ENCODE results near the gene MUL1.
A peak's percentile ranks its signal among the peaks of the same experiment; 100 is the strongest.
"Not testable (repeated sequence)": the region's sequence is repeated elsewhere in the genome, so short reads cannot be mapped to it uniquely, and the experiment has no call there.

The MUL1 gene

DNA sequence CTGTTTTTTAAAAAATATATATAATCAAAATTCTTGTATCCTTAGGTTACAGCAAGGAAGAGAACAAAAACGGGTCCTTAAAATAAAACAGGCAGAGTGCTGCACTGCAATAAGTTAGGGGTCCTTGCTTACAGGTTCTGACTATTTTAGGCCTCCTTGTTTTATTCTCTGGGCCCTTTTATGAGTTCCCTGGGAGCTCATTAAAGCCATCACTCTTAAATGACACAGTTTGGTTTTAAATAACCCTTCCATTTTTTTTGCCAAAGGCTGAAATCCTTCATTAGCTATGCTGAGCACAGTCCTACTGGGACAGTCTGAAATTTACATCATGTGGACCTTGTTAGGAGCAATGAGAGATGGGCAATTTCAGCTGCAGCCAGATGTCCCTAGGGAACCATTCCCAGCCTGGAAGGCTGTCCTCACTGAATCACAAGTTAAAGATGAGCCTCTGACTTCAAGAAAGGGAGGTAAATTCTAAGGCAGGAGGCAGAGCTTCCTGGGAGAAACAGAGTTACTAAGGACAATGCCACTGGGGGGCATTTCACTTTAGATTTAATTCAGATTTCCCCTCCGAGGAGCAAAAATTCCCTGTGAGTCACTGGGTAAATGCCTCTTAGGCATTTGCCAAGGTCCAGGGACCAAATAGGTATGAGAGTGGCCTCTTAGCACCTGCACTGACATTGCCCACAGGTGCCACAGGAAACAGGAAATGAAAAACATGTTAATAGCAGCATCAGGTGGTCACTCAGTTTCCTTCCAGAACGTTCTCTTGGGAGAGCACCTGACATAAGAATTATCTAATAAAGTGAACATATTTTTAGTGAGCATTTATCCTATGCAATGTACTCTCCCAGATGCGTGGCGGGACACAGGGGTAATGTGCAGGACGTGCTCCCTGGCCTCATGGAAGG, 3.8 kb upstream of the MUL1 start:
- no peak for DNase-seq

DNA sequence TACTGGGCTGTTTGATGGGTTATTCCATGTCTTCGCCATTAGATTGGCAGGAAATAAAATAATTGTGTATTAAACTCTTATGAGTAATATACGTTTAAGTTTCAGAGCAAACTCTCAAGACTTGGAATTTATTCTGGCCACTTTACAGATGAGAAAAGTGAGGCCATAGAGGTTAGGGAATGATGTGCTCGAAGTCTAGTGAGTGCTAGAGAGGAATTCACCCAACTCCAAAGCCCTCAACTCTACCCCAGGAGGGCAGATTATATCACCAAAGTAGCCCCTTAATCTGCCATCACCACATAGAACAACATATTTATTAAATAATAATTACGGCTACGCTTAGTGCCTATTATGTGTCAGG, 440 bp upstream of the MUL1 start:
- no peak for DNase-seq

DNA sequence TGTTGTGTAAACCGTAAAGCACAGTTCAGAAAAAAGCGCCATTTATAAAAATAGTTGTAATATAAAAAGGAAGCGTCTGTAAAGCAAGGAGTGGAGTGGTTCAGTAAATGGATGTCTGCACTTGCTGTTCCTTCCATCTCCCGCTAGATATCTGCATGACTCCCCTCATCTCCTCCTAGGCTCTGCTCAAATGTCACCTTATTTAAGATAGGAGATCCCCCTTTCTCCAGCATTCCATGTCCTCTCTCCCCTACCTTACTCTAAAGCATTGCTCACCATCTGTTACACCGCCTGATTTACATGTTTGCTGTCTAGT, 745 bp downstream of the MUL1 start:
- DNase-seq: no peak

DNA sequence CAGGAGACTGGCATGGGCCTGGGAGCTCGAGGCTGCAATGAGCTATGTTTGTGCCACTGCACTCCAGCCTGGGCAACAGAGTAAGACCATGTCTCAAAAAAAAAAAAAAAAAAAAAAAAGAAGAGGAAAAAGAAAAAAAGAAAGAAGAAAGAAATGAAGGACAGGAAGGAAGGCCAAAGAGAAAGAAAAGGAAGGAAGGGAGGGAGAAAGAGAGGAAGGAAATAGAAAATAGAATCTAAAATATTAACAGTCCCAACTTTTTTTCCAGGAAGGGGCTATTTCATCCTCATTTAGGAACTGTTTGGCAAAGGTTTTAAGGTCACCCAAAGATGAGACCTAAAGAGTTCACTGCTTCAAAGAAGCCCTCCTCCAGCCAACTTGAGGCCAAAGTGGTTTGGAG, 2.5 kb downstream of the MUL1 start:
- DNase-seq: no peak

DNA sequence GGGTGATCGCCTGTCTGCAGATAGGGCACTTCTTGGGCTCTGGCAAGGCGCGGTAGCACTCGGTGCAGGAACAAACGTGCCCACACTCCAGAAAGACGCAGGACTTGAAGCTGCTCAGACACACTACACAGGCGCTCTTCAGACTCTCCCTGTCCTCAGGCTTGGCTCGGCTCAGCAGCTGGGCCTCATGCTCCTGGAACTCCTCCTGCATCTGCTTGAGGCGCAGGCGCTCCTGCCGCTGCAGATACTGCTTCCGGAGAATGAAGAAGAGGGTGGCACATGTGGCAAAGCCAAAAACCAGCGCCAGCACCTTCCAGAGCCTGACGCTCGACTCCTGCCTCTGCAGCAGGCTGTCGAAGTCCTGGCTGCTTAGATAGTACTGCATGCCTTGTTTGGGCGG, 7.2 kb downstream of the MUL1 start:
- no peak for DNase-seq

DNA sequence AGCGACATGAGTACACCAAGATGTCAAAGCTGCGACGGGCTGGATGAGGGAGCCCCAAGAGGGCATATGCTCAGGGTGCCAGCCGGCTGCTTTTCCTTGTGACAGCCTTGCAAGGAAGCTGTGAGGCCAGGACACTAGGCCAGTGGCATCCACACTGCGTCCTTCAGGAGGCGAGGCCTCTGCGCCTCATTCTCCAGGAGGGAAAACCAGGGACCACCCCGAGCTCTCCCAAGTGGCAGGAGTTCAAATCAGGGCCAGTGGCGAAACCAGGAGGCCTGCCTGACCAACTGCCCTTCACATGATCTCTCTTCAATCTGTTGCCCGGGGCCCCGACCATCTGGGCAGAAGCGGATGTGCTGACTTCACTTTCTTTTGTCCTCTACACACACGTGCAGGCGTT, 8.2 kb downstream of the MUL1 start:
- DNase-seq: no peak

DNA sequence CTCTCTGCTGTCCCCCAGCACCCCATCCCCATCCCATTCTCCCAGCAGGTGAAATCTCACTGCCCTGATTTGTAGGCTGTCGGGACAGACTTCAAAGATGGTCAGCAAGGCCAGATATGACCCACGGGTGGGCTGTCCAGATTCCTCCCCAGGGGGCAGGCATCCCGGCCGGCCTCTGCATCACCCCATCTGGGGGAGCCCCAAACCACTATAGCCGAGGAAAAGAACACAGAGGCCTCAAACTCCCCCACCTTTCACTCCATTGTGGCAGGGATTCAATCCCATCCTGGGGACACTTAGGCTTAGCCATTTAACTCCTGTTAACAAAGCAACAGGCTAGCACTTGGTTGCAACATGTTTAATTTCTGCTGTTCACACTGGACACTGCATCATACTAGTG, 8.8 kb downstream of the MUL1 start:
- DNase-seq: no peak

DNA sequence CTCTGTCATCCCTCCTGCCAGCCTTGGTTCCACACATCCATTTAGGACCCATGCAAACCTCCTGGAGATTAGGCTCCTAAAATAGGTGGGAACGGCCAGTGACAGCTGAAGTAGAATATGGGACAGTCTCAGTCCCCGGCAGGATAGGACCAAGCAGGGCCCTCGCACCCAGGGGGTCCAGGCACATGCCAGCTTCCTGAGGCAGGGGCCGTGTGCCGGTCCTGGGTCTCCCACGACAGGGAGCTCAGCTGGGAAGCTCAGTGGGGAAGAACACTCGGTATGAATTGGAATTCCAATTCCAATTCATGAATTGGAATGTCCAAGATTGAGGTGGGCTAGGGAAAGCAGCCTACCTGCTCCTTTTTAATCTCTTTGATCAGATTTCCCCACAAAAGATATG, 9.8 kb downstream of the MUL1 start:
- no peak for DNase-seq

DNA sequence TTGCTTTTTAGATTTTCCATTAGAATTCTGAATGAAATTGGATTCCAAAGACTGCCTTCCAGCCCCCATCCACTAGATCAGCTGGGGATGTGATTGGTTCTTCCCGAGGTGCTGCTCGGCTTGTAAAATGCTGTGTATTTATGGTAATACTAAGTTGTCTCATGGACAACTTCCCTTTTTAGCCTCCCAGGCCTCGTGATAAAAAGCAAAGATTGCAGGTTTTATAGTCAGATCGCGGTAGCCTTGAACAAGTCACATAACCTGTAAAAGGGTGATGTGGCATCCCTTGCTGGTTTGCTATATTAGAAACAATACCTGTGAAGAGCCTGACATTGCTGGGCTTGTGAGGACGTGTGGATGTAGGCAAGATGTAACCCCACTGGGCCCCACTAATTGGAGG, 10.4 kb downstream of the MUL1 start:
- DNase-seq: no peak

DNA sequence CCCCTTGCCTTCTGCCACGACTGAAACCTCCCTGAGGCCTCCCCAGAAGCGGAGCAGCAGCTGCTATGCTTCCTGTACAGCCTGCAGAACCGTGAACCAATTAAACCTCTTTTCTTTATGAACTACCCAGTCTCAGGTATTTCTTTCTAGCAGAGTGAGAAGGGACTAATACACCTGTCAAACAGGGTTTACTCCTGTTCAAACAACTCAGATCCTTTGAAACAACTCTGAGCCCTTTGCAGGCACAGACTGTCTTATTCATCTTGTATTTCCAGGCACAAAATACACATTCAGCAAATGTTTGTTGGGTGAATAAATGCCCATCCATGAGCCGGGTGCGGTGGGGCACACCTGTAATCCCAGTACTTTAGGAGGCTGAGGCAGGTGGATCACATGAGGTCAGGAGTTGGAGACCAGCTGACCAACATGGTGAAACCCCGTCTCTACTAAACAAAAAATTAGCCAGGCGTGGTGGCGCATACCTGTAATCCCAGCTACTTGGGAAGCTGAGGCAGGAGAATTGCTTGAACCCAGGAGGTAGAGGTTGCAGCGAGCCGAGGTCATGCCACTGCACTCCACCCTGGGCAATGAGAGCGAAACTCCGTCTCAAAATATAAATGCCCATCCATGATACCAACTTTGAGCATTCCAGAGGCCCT, 11.1 kb downstream of the MUL1 start:
- DNase-seq: not testable (repeated sequence)

DNA sequence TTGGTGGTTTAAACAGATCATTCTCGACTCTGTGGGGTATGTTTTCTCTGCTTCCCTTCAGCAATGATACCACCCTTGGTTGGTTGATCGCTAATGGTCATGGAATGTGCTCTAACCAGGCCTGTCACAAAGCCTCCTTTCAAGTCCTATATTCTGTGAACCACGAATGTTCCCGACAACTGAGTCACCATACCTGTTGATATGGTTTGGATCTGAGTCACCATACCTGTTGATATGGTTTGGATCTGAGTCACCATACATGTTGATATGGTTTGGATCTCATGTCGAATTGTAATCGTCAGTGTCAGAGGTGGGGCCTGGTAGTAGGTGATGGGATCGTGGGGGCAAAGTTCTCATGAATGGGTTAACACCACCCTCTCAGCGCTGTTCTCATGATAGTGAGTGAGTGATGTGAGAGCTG, 11.7 kb downstream of the MUL1 start:
- DNase-seq: peak; percentile 56

DNA sequence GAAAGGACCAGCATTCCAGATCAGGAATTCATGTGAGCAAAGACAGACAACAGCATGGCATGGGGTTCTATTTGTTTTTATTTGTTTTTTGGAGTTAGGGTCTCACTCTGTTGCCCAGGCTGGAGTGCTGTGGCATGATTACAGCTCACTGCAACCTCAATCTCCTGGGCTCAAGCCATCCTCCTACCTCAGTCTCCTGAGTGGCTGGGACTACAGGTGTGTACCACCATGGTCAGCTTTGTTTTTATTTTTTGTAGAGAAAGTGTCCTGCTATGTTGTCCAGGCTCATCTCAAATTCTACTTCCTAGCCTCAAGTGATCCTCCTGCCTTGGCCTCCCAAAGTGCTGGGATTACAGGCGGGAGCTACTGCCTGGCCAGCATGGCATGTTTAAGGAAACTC, 12.3 kb downstream of the MUL1 start:
- DNase-seq: no peak

DNA sequence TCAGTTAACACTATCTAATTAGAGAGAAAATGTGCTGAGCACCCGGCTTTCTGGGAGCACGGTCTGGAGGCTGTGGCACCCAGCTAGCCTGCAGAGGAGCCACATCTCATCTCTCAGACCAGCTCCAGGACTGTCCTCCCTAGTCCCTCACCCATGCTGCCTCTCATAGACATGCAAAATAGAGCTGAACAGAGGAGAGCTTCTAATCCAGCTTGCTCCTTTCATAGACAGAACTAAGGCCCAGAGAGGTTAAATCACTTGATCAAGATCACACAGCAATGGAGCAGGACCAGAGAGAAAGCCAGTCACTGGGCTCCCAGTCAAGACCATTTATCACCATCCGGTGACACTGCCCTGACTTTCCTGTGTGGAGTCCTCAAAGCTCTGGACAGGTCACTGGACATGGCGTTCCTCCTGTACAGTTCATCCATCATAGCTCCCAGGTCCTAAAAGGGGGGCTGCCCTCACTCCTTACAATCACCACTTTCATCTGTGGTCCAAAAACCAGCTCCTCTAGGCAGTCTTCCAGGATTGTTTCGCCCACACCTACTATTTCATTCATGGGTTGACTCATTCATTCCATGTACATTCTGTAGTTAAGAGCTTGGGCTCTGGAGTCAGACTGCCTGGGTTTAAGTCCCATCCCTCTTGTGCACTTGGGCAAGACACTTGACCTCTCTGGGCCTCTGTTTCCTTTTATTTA, 13.2 kb downstream of the MUL1 start:
- no peak for DNase-seq

DNA sequence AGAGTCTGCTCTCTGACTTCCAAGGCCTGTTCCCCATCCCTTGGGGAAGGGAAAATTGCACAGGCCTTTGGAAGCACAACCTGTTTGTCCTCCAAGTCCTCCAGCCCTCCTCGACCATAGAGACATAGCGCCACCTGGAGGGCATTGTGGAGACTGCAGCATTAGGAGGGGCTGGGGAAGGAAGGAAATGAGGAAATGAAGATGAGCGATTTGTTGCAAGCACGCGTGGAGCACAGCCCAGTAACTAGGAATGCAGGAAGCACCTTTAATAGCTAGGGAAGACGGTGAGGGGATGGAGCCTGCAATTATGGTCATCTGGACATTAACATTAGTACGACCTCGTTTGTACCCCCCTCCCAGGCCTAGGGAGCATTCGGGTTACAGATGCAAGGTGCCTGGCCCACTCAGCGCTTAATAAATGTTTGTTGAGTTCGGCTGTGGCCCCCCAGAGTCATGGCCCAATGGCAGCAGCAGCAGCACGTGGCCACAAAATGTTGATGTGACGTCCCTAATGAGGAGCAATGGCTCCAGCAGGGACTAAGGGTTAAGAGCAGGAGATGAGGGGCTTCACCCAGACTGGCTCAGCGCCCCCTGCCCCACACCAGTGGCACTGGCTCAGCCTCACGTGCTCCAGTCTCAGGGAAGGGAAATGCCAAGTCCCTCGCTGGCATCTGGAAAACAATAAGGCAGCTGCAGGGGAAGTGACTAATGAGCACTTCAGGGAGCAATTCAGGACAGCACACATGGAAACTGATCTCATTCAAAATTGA, 13.9 kb downstream of the MUL1 start:
- peak; percentile 80 for DNase-seq

DNA sequence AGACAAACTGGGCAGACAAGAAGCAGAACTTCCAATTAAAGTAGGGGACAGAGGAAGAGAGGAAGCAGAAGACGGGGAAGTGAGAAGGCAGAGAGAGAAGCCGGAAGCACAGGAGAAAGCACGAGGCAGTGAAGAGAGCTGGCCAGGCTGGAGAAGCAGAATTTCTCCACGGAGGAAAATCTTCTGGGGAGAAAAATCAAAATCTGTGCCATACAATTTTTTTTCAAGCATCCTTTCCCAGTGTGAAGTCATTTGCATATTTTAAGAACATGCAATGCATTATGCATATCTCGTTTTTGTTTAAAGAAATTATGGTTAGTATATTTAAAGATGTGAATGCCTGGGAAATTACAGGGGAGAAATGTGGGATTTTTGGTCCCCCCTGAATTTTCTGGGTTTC, 14.6 kb downstream of the MUL1 start:
- no peak for DNase-seq

DNA sequence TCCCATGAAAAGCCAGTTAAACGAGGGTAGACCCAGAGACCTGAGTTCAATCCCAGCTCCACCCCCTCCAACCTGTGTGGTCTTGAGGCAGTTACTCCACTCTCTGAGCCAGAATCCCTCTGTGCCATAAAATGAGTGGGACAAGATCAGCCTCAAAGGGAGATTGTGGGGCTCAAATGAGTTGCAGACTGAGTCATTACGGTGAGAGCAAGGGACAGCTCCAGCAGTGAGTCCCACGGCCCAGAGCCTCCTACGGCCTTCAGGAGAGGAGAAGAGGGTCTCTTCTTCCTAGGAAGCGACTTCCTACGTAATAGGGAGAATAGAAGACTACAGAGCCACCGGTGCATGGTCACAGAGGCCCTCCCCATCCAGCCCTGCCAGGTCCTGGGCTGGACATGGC, 15.2 kb downstream of the MUL1 start:
- DNase-seq: no peak

DNA sequence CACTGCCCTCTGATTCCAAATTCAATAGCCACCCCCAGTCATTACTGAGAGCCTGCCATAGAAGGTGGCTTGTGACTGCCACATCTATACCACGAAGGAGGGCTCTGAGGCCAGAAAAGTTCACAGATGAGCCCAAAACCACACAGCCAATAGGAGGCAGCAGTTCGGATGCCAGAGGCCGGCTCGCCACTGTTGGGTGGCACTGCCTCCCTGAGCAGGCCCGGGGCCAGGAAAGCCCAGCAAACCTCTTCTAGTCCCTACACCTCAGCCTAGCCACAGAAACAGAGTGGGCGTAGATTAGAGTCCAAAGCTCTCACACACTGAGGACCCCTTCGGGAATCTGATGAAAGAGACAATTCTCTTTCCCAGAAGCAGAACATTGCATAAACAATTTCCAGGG, 16.1 kb downstream of the MUL1 start:
- no peak for DNase-seq

DNA sequence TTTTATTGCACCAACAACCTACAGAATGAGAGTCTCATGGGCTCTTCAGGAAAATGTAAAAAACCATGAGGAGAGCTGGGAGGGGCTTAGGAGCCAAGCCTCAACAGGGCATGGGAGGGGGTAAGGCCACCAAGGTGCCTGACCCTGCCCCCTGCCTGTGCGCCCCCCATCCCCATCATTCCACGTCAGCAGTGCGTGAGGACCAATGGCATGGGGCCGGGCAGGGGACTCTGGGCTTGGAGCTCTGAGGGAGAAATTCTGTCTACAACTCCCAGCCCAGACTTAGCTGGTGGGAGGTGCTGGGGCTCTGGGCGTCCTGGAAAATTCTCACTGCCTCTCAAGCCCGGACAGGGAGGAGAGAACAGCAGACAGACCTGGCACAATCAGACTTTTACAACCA, 16.8 kb downstream of the MUL1 start:
- no peak for DNase-seq

DNA sequence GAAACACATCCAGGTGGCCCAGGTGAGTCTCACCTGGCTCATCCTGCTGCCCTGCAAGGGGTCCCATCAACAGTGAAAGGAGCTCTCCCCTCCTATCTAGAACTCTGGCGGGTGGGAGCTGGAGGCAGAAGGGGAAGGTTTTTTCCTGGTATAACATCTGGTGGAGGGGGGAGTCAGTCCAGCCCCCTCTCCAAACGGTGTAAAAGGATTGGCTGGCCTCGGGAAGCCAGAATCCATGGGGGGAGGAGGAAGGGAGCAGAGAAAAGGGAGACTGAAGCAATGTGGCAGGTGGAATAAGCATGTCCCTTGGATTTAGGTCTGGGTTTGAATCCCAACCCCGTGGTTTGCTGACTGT, 20.7 kb downstream of the MUL1 start:
- DNase-seq: no peak

DNA sequence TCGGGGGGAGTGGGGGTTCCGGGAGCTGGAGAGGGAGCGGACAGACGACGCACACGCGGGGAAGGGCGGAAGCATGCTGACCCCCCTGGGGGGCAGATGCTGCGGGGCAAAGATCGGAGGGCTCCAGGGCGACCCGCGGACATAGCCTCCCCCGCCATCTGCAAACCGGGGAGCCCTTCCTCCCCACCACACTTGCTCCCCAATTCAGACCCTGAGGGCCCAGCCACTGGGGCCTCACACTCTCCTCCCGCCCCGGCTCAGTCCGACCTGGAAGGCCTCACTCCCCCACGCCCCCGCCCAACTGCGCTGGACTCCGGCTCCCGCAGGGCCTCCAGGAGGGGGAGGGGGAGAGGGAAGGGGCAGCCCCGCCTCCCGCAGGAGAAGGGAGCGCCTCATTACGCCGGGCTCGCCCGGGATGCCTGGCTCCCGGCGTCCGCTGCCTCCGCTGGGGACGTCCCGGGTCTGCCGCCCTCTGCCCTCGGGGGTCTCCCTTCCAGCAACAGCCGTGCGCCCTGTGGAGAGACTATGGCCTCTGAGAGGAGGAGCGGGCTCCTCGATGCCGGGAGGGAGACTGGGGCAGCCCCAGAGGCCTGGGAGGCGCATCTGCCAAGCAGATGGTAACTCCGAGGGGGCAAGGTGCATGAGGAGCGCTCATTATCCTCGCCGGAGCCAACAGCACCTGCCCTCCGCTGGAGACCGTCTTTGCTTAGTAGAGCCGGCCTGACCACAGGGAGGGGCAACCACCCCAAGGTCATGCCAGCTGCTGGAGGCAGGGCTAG, 21.3 kb downstream of the MUL1 start:
- no peak for DNase-seq

DNA sequence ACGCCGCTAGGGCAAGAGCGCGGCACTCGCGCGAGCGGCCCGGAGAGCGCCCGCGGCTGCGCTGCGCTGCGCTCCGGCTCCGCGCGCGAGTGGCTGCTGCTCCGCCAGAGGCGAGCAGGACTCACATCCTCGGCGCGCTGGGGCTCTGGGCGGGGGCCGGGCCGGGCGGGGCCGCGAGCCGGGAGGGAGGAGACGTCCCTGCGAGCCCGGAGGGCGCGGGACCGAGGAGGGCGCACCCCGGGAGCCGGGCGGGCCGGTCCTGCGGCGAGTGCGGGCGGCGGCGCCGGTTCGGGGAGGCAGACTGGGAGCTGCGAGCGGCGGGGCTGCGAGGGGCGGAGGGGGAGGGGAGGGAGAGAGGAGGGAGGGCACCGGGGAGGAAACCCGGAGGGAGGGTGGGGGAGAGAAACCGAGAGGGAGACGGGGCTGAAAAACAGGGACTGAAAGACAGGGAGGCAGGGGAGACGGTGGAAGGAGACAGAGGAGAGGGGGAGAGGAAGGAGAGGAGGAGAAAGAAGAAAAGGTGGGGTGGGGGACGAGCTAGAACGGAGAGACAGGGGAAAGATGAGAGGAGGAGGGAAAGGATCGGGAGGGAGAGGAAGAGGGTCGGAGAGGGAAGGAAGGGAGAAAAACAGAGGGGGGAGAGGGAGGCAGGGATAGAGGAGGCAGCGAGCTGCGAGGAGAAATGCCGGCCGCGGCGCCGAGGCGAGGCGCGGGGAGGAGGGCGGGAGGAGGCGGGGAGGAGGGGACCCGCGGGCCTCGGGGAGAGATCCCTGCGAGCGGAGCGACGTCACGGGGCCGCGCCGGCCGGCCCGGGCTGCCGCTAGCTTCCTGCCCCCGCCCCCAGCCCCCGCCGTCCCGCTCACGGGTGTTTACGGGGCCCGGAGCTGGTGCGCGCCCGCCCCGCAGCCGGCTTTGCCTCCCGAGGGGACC, 22.2 kb downstream of the MUL1 start, which contains the start of gene CAMK2N1:
Gene CAMK2N1, minus strand, starts transcription at position 684 of the 930 bp plus-strand sequence. CDS start 831 bp downstream, outside the sequence.
- DNase-seq: peak; percentile 30
